GM19351 (cell line): ENCODE measurements around the gene VAPA.

Experiments
- ATAC-seq: cut with Tn5 transposase; IDR thresholded peaks from one replicate; pipeline ENCODE4 v1.9.1; 2021; ENCODE audit warnings: mild to moderate bottlenecking, moderate library complexity; ENCODE audit not compliant: unreplicated experiment

Gene VAPA

GRCh38 chr18:9968081-9968848 lies 54.4 kb downstream of the VAPA start:
- no peak for ATAC-seq

- ATAC-seq: no peak
Measured at GRCh38 chr18:9969247-9969646, 55.4 kb downstream of the VAPA start.

GRCh38 chr18:9971313-9971920 lies 57.6 kb downstream of the VAPA start:
- ATAC-seq: no peak

- no peak for ATAC-seq
Measured at GRCh38 chr18:9973470-9973869, 59.7 kb downstream of the VAPA start.

GRCh38 chr18:9974279-9974915 lies 60.6 kb downstream of the VAPA start:
- no peak for ATAC-seq

GRCh38 chr18:9975658-9976057 lies 61.8 kb downstream of the VAPA start:
- ATAC-seq: no peak

- no peak for ATAC-seq
Measured at GRCh38 chr18:9982711-9983110, 68.9 kb downstream of the VAPA start.

GRCh38 chr18:9984080-9984479 lies 70.3 kb downstream of the VAPA start:
- no peak for ATAC-seq

- ATAC-seq: no peak
Measured at GRCh38 chr18:9985641-9986040, 71.8 kb downstream of the VAPA start.

- ATAC-seq: no peak
Measured at GRCh38 chr18:9986156-9986930, 72.5 kb downstream of the VAPA start.

GRCh38 chr18:9987345-9987744 lies 73.5 kb downstream of the VAPA start:
- no peak for ATAC-seq

- ATAC-seq: no peak
Measured at GRCh38 chr18:9987931-9988330, 74.1 kb downstream of the VAPA start.

- no peak for ATAC-seq
Measured at GRCh38 chr18:9988665-9989064, 74.8 kb downstream of the VAPA start.

GRCh38 chr18:9989481-9989880 lies 75.7 kb downstream of the VAPA start:
- ATAC-seq: no peak

GRCh38 chr18:9991011-9992000 lies 77.5 kb downstream of the VAPA start:
- no peak for ATAC-seq

- no peak for ATAC-seq
Measured at GRCh38 chr18:9992300-9992972, 78.6 kb downstream of the VAPA start.

GRCh38 chr18:9992973-9993520 lies 79.2 kb downstream of the VAPA start:
- ATAC-seq: no peak

- no peak for ATAC-seq
Measured at GRCh38 chr18:9993521-9994025, 79.8 kb downstream of the VAPA start.

GRCh38 chr18:9994026-9994570 lies 80.3 kb downstream of the VAPA start:
- no peak for ATAC-seq
